Cardiac fibroblast (primary cell): ENCODE measurements around the gene NEO1.

ENCODE experiments used
- DNase-seq, 2 donors: peaks; one replicate each; pipeline versions ENCODE4 v3.0.0 to v3.0.0-alpha.2; 2010; ENCODE audit warnings: low read depth in 2 of 2
- H3K4me3 ChIP-seq, 2 donors: replicated peaks in 1 of 2; 1 replicate in 1 of 2; 2 replicates in 1 of 2; pipeline ENCODE4 v1.5.1; 2011; ENCODE audit warnings: low read depth in 2 of 2, low read length in 2 of 2, mild to moderate bottlenecking in 2 of 2, moderate library complexity in 1 of 2
- CTCF ChIP-seq: IDR thresholded peaks from one replicate; pipeline ENCODE4 v1.5.1; 2011; ENCODE audit warnings: low read depth, mild to moderate bottlenecking, low read length, inconsistent platforms

NEO1 gene

GRCh38 chr15:73143763-73144155 lies 91.5 kb downstream of the NEO1 start:
- DNase-seq = no peak
- TF ChIP-seq CTCF = no peak
- no peak overlapping the region for H3K4me3 ChIP-seq

- no peak for DNase-seq
- no peak for TF ChIP-seq CTCF
- H3K4me3 ChIP-seq = no peak overlapping the region
Observed at GRCh38 chr15:73146419-73146818, 94.2 kb downstream of the NEO1 start.

GRCh38 chr15:73150831-73151230 lies 98.6 kb downstream of the NEO1 start:
- H3K4me3 ChIP-seq = no peak overlapping the region
- no peak for DNase-seq
- TF ChIP-seq CTCF = no peak

- no peak overlapping the region for H3K4me3 ChIP-seq
- TF ChIP-seq CTCF = no peak
- no peak for DNase-seq
Observed at GRCh38 chr15:73153024-73153423, 100.8 kb downstream of the NEO1 start.

- no peak for DNase-seq
- no peak for TF ChIP-seq CTCF
- no peak overlapping the region for H3K4me3 ChIP-seq
Observed at GRCh38 chr15:73153447-73153846, 101.2 kb downstream of the NEO1 start.

GRCh38 chr15:73156431-73157191 lies 104.3 kb downstream of the NEO1 start:
- H3K4me3 ChIP-seq = no peak overlapping the region
- no peak for TF ChIP-seq CTCF
- no peak for DNase-seq

GRCh38 chr15:73161546-73161945 lies 109.3 kb downstream of the NEO1 start:
- no peak overlapping the region for H3K4me3 ChIP-seq

More at GRCh38 chr15:73161546-73161945, 109.3 kb downstream of the NEO1 start:
- no peak for TF ChIP-seq CTCF
- no peak for DNase-seq
